SK-N-SH treated with all-trans-retinoic acid at 6 μM for 48 hours (cell line): ENCODE measurements around the gene JAKMIP1.

Experiments used
- ARNTL ChIP-seq: fragments of 450-650 bp; formaldehyde crosslinking; IDR thresholded peaks from 2 replicates; pipeline ENCODE4 v1.5.0; 2020; ENCODE audit warnings: low read depth, mild to moderate bottlenecking, moderate library complexity, borderline replicate concordance
- CREB5 ChIP-seq: fragments of 250-450 bp; sonication (Bioruptor Pico); IDR thresholded peaks from 2 replicates; pipeline ENCODE4 v1.5.1; 2020; ENCODE audit warnings: low read depth, mild to moderate bottlenecking, moderate library complexity
- POU6F1 ChIP-seq: fragments of 250-450 bp; sonication (Bioruptor Pico); IDR thresholded peaks from 2 replicates; pipeline ENCODE4 v1.8.0; 2021; ENCODE audit warnings: low read depth, mild to moderate bottlenecking, moderate library complexity, borderline replicate concordance
- TCF4 ChIP-seq: fragments of 250-450 bp; sonication (Bioruptor Pico); IDR thresholded peaks from 2 replicates; pipeline ENCODE4 v1.8.0; 2021; ENCODE audit warnings: mild to moderate bottlenecking, moderate library complexity, borderline replicate concordance
- ZFP3 ChIP-seq: fragments of 250-450 bp; sonication (Bioruptor Pico); IDR thresholded peaks from 2 replicates; pipeline ENCODE4 v1.5.0; 2020; ENCODE audit warnings: mild to moderate bottlenecking, moderate library complexity
- ZFP30 ChIP-seq: fragments of 450-650 bp; formaldehyde crosslinking; IDR thresholded peaks from 2 replicates; pipeline ENCODE4 v1.5.0; 2022; ENCODE audit warnings: mild to moderate bottlenecking, moderate library complexity
- TF ChIP-seq, protein P1 (sequence below): fragments of 250-450 bp; sonication (Bioruptor Pico); IDR thresholded peaks from 2 replicates; pipeline ENCODE4 v1.8.0; 2020; ENCODE audit warnings: mild to moderate bottlenecking, moderate library complexity, borderline replicate concordance
- TF ChIP-seq, protein P2 (sequence below): fragments of 250-450 bp; sonication (Bioruptor Pico); IDR thresholded peaks from 2 replicates; pipeline ENCODE4 v1.5.0; 2020; ENCODE audit warnings: mild to moderate bottlenecking, moderate library complexity

- TF ChIP-seq TCF4 (CRISPR knock-in tag) (no peak), ARNTL (no peak), CREB5 (no peak), ZFP3 (CRISPR knock-in tag) (no peak), POU6F1 (CRISPR knock-in tag) (no peak), ZFP30 (CRISPR knock-in tag) (no peak)
- TF ChIP-seq, protein P1, sequence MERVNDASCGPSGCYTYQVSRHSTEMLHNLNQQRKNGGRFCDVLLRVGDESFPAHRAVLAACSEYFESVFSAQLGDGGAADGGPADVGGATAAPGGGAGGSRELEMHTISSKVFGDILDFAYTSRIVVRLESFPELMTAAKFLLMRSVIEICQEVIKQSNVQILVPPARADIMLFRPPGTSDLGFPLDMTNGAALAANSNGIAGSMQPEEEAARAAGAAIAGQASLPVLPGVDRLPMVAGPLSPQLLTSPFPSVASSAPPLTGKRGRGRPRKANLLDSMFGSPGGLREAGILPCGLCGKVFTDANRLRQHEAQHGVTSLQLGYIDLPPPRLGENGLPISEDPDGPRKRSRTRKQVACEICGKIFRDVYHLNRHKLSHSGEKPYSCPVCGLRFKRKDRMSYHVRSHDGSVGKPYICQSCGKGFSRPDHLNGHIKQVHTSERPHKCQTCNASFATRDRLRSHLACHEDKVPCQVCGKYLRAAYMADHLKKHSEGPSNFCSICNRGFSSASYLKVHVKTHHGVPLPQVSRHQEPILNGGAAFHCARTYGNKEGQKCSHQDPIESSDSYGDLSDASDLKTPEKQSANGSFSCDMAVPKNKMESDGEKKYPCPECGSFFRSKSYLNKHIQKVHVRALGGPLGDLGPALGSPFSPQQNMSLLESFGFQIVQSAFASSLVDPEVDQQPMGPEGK (CRISPR knock-in tag), result no peak
- TF ChIP-seq, protein P2, sequence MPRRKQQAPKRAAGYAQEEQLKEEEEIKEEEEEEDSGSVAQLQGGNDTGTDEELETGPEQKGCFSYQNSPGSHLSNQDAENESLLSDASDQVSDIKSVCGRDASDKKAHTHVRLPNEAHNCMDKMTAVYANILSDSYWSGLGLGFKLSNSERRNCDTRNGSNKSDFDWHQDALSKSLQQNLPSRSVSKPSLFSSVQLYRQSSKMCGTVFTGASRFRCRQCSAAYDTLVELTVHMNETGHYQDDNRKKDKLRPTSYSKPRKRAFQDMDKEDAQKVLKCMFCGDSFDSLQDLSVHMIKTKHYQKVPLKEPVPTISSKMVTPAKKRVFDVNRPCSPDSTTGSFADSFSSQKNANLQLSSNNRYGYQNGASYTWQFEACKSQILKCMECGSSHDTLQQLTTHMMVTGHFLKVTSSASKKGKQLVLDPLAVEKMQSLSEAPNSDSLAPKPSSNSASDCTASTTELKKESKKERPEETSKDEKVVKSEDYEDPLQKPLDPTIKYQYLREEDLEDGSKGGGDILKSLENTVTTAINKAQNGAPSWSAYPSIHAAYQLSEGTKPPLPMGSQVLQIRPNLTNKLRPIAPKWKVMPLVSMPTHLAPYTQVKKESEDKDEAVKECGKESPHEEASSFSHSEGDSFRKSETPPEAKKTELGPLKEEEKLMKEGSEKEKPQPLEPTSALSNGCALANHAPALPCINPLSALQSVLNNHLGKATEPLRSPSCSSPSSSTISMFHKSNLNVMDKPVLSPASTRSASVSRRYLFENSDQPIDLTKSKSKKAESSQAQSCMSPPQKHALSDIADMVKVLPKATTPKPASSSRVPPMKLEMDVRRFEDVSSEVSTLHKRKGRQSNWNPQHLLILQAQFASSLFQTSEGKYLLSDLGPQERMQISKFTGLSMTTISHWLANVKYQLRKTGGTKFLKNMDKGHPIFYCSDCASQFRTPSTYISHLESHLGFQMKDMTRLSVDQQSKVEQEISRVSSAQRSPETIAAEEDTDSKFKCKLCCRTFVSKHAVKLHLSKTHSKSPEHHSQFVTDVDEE, result no peak
Measured at GRCh38 chr4:6175426-6175825, 24.9 kb downstream of the JAKMIP1 start.
